Measurements from ENCODE around the gene WWP2.

The WWP2 gene

GRCh38 chr16:69859105-69859989 lies 97.2 kb downstream of the WWP2 start:
- peak; percentile 12 for DNase-seq (ENCODE audit: low read depth)

GRCh38 chr16:69860233-69861231 lies 98.4 kb downstream of the WWP2 start:
- no peak for DNase-seq (ENCODE audit: low read depth)

- DNase-seq (ENCODE audit: low read depth), result peak; percentile 85
Measured at GRCh38 chr16:69861292-69862030, 99.3 kb downstream of the WWP2 start.

GRCh38 chr16:69863401-69864281 lies 101.5 kb downstream of the WWP2 start:
- DNase-seq (ENCODE audit: low read depth), result no peak

- peak; percentile 81 for DNase-seq (ENCODE audit: low read depth)
Measured at GRCh38 chr16:69865701-69866100, 103.6 kb downstream of the WWP2 start.

- no peak for DNase-seq (ENCODE audit: low read depth)
Measured at GRCh38 chr16:69867784-69868560, 105.8 kb downstream of the WWP2 start.

- DNase-seq (ENCODE audit: low read depth), result peak; percentile 6
Measured at GRCh38 chr16:69870761-69871160, 108.6 kb downstream of the WWP2 start.

- DNase-seq (ENCODE audit: low read depth), result no peak
Measured at GRCh38 chr16:69871708-69872107, 109.6 kb downstream of the WWP2 start.

- no peak for DNase-seq (ENCODE audit: low read depth)
Measured at GRCh38 chr16:69872888-69873287, 110.8 kb downstream of the WWP2 start.

GRCh38 chr16:69873783-69874182 lies 111.7 kb downstream of the WWP2 start:
- no peak for DNase-seq (ENCODE audit: low read depth)

GRCh38 chr16:69874271-69874670 lies 112.1 kb downstream of the WWP2 start:
- DNase-seq (ENCODE audit: low read depth), result no peak

- peak; percentile 70 for DNase-seq (ENCODE audit: low read depth)
Measured at GRCh38 chr16:69880640-69881133, 118.6 kb downstream of the WWP2 start.

- DNase-seq (ENCODE audit: low read depth), result no peak
Measured at GRCh38 chr16:69881141-69881540, 119.0 kb downstream of the WWP2 start.

GRCh38 chr16:69883744-69884143 lies 121.6 kb downstream of the WWP2 start:
- DNase-seq (ENCODE audit: low read depth), result no peak

GRCh38 chr16:69885722-69886121 lies 123.6 kb downstream of the WWP2 start:
- DNase-seq (ENCODE audit: low read depth), result no peak

- no peak for DNase-seq (ENCODE audit: low read depth)
Measured at GRCh38 chr16:69886726-69887125, 124.6 kb downstream of the WWP2 start.

GRCh38 chr16:69888005-69888590 lies 126.0 kb downstream of the WWP2 start:
- no peak for DNase-seq (ENCODE audit: low read depth)

- no peak for DNase-seq (ENCODE audit: low read depth)
Measured at GRCh38 chr16:69889295-69889964, 127.3 kb downstream of the WWP2 start.

All from EH (cell line).